Measurements from ENCODE around the gene GFOD2.

GFOD2 gene

DNA sequence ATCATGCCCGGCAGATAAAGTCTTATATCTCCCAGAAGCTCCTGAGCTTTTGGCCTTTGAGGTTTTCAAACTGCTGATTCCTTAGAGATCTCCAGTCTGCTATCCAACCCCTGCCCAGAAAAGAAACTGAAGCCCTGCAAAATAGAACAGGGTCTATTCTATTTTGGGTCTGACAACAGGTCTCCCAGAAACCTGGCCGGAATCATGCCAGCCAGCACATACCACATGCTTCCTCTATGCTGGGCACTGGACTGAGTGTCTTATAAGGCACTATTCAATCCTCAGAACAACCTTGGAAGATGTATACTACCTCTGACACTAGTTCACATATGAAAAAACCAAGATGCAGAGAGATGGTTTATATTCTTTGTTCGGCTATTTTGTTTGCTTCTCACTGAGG lies 21.3 kb upstream of the GFOD2 start:
- ChIA-PET CTCF (no interaction called here), POLR2A (no interaction called here)
- TF ChIP-seq, protein P1, sequence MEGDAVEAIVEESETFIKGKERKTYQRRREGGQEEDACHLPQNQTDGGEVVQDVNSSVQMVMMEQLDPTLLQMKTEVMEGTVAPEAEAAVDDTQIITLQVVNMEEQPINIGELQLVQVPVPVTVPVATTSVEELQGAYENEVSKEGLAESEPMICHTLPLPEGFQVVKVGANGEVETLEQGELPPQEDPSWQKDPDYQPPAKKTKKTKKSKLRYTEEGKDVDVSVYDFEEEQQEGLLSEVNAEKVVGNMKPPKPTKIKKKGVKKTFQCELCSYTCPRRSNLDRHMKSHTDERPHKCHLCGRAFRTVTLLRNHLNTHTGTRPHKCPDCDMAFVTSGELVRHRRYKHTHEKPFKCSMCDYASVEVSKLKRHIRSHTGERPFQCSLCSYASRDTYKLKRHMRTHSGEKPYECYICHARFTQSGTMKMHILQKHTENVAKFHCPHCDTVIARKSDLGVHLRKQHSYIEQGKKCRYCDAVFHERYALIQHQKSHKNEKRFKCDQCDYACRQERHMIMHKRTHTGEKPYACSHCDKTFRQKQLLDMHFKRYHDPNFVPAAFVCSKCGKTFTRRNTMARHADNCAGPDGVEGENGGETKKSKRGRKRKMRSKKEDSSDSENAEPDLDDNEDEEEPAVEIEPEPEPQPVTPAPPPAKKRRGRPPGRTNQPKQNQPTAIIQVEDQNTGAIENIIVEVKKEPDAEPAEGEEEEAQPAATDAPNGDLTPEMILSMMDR (IDR thresholded peaks at IDR 0.05; ENCODE audit: insufficient read depth, low read length, missing control alignments): no peak
- DNase-seq (ENCODE audit: low read depth, low spot score): no peak
- no peak overlapping the region for H3K4me3 ChIP-seq (ENCODE audit: low read depth, low read length)

GRCh38 chr16:67736858-67737257 lies 17.7 kb upstream of the GFOD2 start:
- no peak for DNase-seq (ENCODE audit: low read depth, low spot score)
- TF ChIP-seq, protein P1 (IDR thresholded peaks at IDR 0.05; ENCODE audit: insufficient read depth, low read length, missing control alignments): no peak
- ChIA-PET CTCF (no interaction called here), POLR2A (no interaction called here)
- H3K4me3 ChIP-seq (ENCODE audit: low read depth, low read length): no peak overlapping the region

- CTCF ChIA-PET: interaction anchor here (1.1 kb wide), 1 partner anchor 82 kb away, joined by 3 read pairs; no protein-coding TSS in a partner anchor
- no peak for DNase-seq (ENCODE audit: low read depth, low spot score)
- H3K4me3 ChIP-seq (ENCODE audit: low read depth, low read length): no peak overlapping the region
- TF ChIP-seq, protein P1 (IDR thresholded peaks at IDR 0.05; ENCODE audit: insufficient read depth, low read length, missing control alignments): no peak
- POLR2A ChIA-PET: no interaction called here
Observed at GRCh38 chr16:67734731-67735201, 15.7 kb upstream of the GFOD2 start.

- no peak overlapping the region for H3K4me3 ChIP-seq (ENCODE audit: low read depth, low read length)
- ChIA-PET POLR2A (no interaction called here), CTCF (no interaction called here)
- TF ChIP-seq, protein P1 (IDR thresholded peaks at IDR 0.05; ENCODE audit: insufficient read depth, low read length, missing control alignments): no peak
- DNase-seq (ENCODE audit: low read depth, low spot score): no peak
Observed at GRCh38 chr16:67733734-67734470, 14.8 kb upstream of the GFOD2 start.

DNA sequence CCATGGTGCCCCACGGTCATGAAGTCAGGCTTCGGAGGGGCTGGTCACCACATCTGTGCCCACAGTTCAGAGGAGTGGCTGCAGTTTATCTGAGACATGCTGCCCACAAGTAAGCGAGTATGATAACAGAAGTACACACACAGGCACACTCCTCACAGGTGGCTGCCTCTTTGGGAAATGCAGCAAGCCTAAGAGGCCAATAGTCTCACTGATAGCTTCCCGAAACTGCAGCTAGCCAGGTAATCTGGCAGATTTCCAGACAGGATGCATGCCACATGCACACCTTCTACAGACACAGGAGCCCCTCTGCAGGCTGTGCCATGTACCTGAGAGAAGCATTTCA lies 12.6 kb upstream of the GFOD2 start:
- H3K4me3 ChIP-seq (ENCODE audit: low read depth, low read length): no peak overlapping the region
- ChIA-PET CTCF (no interaction called here), POLR2A (no interaction called here)
- DNase-seq (ENCODE audit: low read depth, low spot score): no peak
- TF ChIP-seq, protein P1 (IDR thresholded peaks at IDR 0.05; ENCODE audit: insufficient read depth, low read length, missing control alignments): no peak

- ChIA-PET POLR2A (no interaction called here), CTCF (interaction anchor here (0.6 kb wide), 1 partner anchor 30 kb away, joined by 3 read pairs; no protein-coding TSS in a partner anchor)
Observed at GRCh38 chr16:67731071-67731752, 12.1 kb upstream of the GFOD2 start.

More at GRCh38 chr16:67731071-67731752, 12.1 kb upstream of the GFOD2 start:
- TF ChIP-seq, protein P1 (IDR thresholded peaks at IDR 0.05; ENCODE audit: insufficient read depth, low read length, missing control alignments): no peak
- H3K4me3 ChIP-seq (ENCODE audit: low read depth, low read length): no peak overlapping the region
- no peak for DNase-seq (ENCODE audit: low read depth, low spot score)
